Activated CD8-positive, alpha-beta T cell treated with anti-CD3 and anti-CD28 coated beads for 36 hours (primary cell): ENCODE results near the gene ITGB1BP1. TPM values are rescaled to one million over a fixed set of nuclear protein-coding genes. Genes with fewer than 3 reads are reported as not detected.

Experiments
- ATAC-seq: fragments of 200-7000 bp; cut with Tn5 transposase; one replicate; pipeline ENCODE4 v1.10.0; 2021; ENCODE audit warnings: mild to moderate bottlenecking, moderate library complexity
- CTCF ChIA-PET: fragments of 350-600 bp; sonication (Branson Sonifier 250); formaldehyde crosslinking; loops from one replicate; lab custom pipeline; 2021; ENCODE audit warnings: antibody characterized with exemption; lab: Charles Lee
- POLR2A ChIA-PET: fragments of 350-600 bp; sonication (Branson Sonifier 250); formaldehyde crosslinking; loops from one replicate; lab custom pipeline; 2021; ENCODE audit warnings: antibody characterized with exemption; lab: Charles Lee
- DNase-seq: peaks from one replicate; pipeline ENCODE4 v3.0.0-alpha.2; 2020
- H3K27ac Mint-ChIP-seq: one replicate; pipeline ENCODE4 v1.8.0; 2021; ENCODE audit warnings: mild to moderate bottlenecking, mixed read lengths
- H3K27me3 Mint-ChIP-seq: one replicate; pipeline ENCODE4 v1.8.0; 2021; ENCODE audit warnings: mixed read lengths
- H3K36me3 Mint-ChIP-seq: one replicate; pipeline ENCODE4 v1.8.0; 2021; ENCODE audit warnings: low read depth, mixed read lengths
- H3K4me1 Mint-ChIP-seq: one replicate; pipeline ENCODE4 v1.8.0; 2021; ENCODE audit warnings: low read depth, mixed read lengths
- H3K4me3 Mint-ChIP-seq: one replicate; pipeline ENCODE4 v1.8.0; 2021; ENCODE audit warnings: mild to moderate bottlenecking, moderate library complexity, mixed read lengths
- H3K9me3 Mint-ChIP-seq: one replicate; pipeline ENCODE4 v1.8.0; 2021; ENCODE audit warnings: mixed read lengths
- CTCF ChIP-seq: fragments of 200-600 bp; IDR thresholded peaks from one replicate; pipeline ENCODE4 v1.8.0; 2022; ENCODE audit warnings: antibody characterized with exemption, mild to moderate bottlenecking
- intact Hi-C: fragments of 100-400 bp; cut with micrococcal nuclease; formaldehyde crosslinking; loops from one replicate; pipeline ENCODE4 v1.10.0; 2022
- total RNA-seq, 2 experiments: library from RNA; stranded (reverse); gene quantifications; one replicate each; pipeline ENCODE4 v1.2.3, GENCODE V29; 2021

The ITGB1BP1 gene
- total RNA-seq, 2 experiments from 2014 or later = 111 to 117 TPM

GRCh38 chr2:9380702-9381628 lies 42.4 kb downstream of the ITGB1BP1 start:
- Mint-ChIP-seq H3K4me1 (no peaks in the 10 kb centered on the region), H3K36me3 (no peaks in the 10 kb centered on the region)
- no peak for ATAC-seq

GRCh38 chr2:9379391-9379755 lies 44.0 kb downstream of the ITGB1BP1 start:
- no peak for TF ChIP-seq CTCF
- intact Hi-C loops = no loop called here

More at GRCh38 chr2:9380702-9381628, 42.4 kb downstream of the ITGB1BP1 start:
- no peaks in the 10 kb centered on the region for H3K9me3 Mint-ChIP-seq
- intact Hi-C loops = no loop called here
- H3K27ac Mint-ChIP-seq = no peak overlapping the region
- no peak overlapping the region for H3K4me3 Mint-ChIP-seq
- no peak for TF ChIP-seq CTCF
- no peak for DNase-seq
- ChIA-PET CTCF (interaction anchor here (1.4 kb wide), 1 partner anchor 10 kb away, joined by 6 read pairs; no protein-coding TSS in a partner anchor), POLR2A (no interaction called here)
- H3K27me3 Mint-ChIP-seq = no peaks in the 10 kb centered on the region

GRCh38 chr2:9378433-9379390 lies 44.6 kb downstream of the ITGB1BP1 start:
- Mint-ChIP-seq H3K36me3 (no peaks in the 10 kb centered on the region), H3K9me3 (no peaks in the 10 kb centered on the region), H3K4me1 (no peaks in the 10 kb centered on the region), H3K27ac (no peak overlapping the region), H3K4me3 (no peak overlapping the region), H3K27me3 (no peaks in the 10 kb centered on the region)
- intact Hi-C loops = no loop called here
- CTCF ChIA-PET = no interaction called here
- DNase-seq (no peak), ATAC-seq (no peak)
- POLR2A ChIA-PET = no interaction called here
- no peak for TF ChIP-seq CTCF

More at GRCh38 chr2:9379391-9379755, 44.0 kb downstream of the ITGB1BP1 start:
- ChIA-PET CTCF (no interaction called here), POLR2A (no interaction called here)
- Mint-ChIP-seq H3K9me3 (no peaks in the 10 kb centered on the region), H3K27ac (no peak overlapping the region), H3K27me3 (no peaks in the 10 kb centered on the region), H3K4me3 (no peak overlapping the region), H3K36me3 (no peaks in the 10 kb centered on the region), H3K4me1 (no peaks in the 10 kb centered on the region)
- no peak for ATAC-seq
- no peak for DNase-seq

- TF ChIP-seq CTCF = no peak
- Mint-ChIP-seq H3K27ac (no peak overlapping the region), H3K4me1 (no peaks in the 10 kb centered on the region), H3K27me3 (no peaks in the 10 kb centered on the region), H3K36me3 (no peaks in the 10 kb centered on the region), H3K4me3 (no peak overlapping the region), H3K9me3 (no peaks in the 10 kb centered on the region)
- POLR2A ChIA-PET = no interaction called here
- intact Hi-C loops = no loop called here
- CTCF ChIA-PET = no interaction called here
- DNase-seq = no peak
- ATAC-seq = no peak
Measured at GRCh38 chr2:9377461-9378097, 45.7 kb downstream of the ITGB1BP1 start.
